ENCODE measurements around the gene PMFBP1. TPM values are rescaled to one million over a fixed set of nuclear protein-coding genes. Genes with fewer than 3 reads are reported as not detected.
A peak's percentile ranks its signal among the peaks of the same experiment; 100 is the strongest.

Gene PMFBP1
- total RNA-seq, 2 donors from 2014 or later, result 2.0 TPM; not detected in 1

GRCh38 chr16:72203401-72203800 lies 31.4 kb upstream of the PMFBP1 start:
- Histone ChIP-seq H3K9me3 (no peaks in the 10 kb centered on the region), H3K36me3 (no peaks in the 10 kb centered on the region), H3K4me3 (no peak overlapping the region), H3K27me3 (no peaks in the 10 kb centered on the region), H3K4me1 (no peaks in the 10 kb centered on the region), H3K27ac (peak overlapping the region; percentile 40 to 58)
- no peak for TF ChIP-seq CTCF (IDR thresholded peaks at IDR 0.05)
- peak; percentile 62 for DNase-seq (ENCODE audit: low spot score)

GRCh38 chr16:72202014-72202413 lies 30.1 kb upstream of the PMFBP1 start:
- H3K27me3 ChIP-seq, result no peaks in the 10 kb centered on the region

GRCh38 chr16:72201387-72201786 lies 29.4 kb upstream of the PMFBP1 start:
- no peak overlapping the region for H3K27ac ChIP-seq

More at GRCh38 chr16:72202014-72202413, 30.1 kb upstream of the PMFBP1 start:
- Histone ChIP-seq H3K36me3 (no peaks in the 10 kb centered on the region), H3K4me3 (no peak overlapping the region), H3K9me3 (no peaks in the 10 kb centered on the region), H3K4me1 (no peaks in the 10 kb centered on the region), H3K27ac (no peak overlapping the region)
- TF ChIP-seq CTCF (IDR thresholded peaks at IDR 0.05), result no peak
- no peak for DNase-seq (ENCODE audit: low spot score)

GRCh38 chr16:72199761-72200337 lies 27.9 kb upstream of the PMFBP1 start:
- Histone ChIP-seq H3K36me3 (no peaks in the 10 kb centered on the region), H3K9me3 (no peaks in the 10 kb centered on the region), H3K4me3 (no peak overlapping the region), H3K27me3 (no peaks in the 10 kb centered on the region), H3K27ac (no peak overlapping the region), H3K4me1 (no peaks in the 10 kb centered on the region)
- no peak for TF ChIP-seq CTCF (IDR thresholded peaks at IDR 0.05)
- DNase-seq (ENCODE audit: low spot score), result no peak

More at GRCh38 chr16:72201387-72201786, 29.4 kb upstream of the PMFBP1 start:
- H3K27me3 ChIP-seq, result no peaks in the 10 kb centered on the region
- H3K9me3 ChIP-seq, result no peaks in the 10 kb centered on the region
- H3K4me3 ChIP-seq, result no peak overlapping the region
- TF ChIP-seq CTCF (IDR thresholded peaks at IDR 0.05), result no peak
- DNase-seq (ENCODE audit: low spot score), result no peak
- H3K4me1 ChIP-seq, result no peaks in the 10 kb centered on the region
- no peaks in the 10 kb centered on the region for H3K36me3 ChIP-seq

GRCh38 chr16:72198771-72199201 lies 26.8 kb upstream of the PMFBP1 start:
- no peaks in the 10 kb centered on the region for H3K36me3 ChIP-seq
- no peaks in the 10 kb centered on the region for H3K27me3 ChIP-seq
- DNase-seq (ENCODE audit: low spot score), result no peak
- no peaks in the 10 kb centered on the region for H3K4me1 ChIP-seq
- H3K27ac ChIP-seq, result no peak overlapping the region
- H3K4me3 ChIP-seq, result no peak overlapping the region
- H3K9me3 ChIP-seq, result no peaks in the 10 kb centered on the region
- TF ChIP-seq CTCF (IDR thresholded peaks at IDR 0.05), result no peak

Data from right atrium auricular region (tissue), 2 donors.